HG02885 (cell line): ENCODE measurements around the gene DHX16.
A peak's percentile ranks its signal among the peaks of the same experiment; 100 is the strongest.

Source experiments
- ATAC-seq: cut with Tn5 transposase; IDR thresholded peaks from one replicate; pipeline ENCODE4 v1.9.1; 2021; ENCODE audit warnings: mild to moderate bottlenecking; ENCODE audit not compliant: unreplicated experiment, poor library complexity

The DHX16 gene

DNA sequence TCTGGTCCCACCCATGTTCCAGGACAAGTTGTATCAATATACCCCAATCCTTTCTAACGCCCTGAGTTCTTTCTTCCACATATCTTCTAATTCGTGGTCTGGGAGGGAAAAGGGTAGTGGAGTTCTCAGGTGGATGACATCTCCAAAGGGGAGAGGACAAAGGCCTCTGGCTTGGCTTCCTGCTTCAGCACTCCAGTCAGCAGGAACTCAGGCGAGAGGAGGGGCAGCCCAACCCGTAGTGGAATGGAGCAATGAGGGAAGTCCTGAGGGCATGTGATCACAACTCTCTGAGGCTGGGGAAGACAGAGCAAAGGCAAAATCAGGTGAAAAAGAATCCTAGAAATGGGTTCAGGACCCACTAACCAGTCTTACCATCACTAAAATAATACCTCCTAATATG is 27.5 kb upstream of the DHX16 start:
- no peak for ATAC-seq

GRCh38 chr6:30696432-30696831 is 23.6 kb upstream of the DHX16 start:
- ATAC-seq, result no peak

GRCh38 chr6:30691208-30691847 is 18.5 kb upstream of the DHX16 start:
- ATAC-seq, result no peak

- ATAC-seq, result peak; percentile 45
Observed at GRCh38 chr6:30690403-30691207, 17.8 kb upstream of the DHX16 start, which contains the start of gene NRM. TSS of gene NRM (minus strand) at chr6:30690984. CDS start at chr6:30690974, 10 bp downstream.

- no peak for ATAC-seq
Observed at GRCh38 chr6:30689985-30690384, 17.2 kb upstream of the DHX16 start.

DNA sequence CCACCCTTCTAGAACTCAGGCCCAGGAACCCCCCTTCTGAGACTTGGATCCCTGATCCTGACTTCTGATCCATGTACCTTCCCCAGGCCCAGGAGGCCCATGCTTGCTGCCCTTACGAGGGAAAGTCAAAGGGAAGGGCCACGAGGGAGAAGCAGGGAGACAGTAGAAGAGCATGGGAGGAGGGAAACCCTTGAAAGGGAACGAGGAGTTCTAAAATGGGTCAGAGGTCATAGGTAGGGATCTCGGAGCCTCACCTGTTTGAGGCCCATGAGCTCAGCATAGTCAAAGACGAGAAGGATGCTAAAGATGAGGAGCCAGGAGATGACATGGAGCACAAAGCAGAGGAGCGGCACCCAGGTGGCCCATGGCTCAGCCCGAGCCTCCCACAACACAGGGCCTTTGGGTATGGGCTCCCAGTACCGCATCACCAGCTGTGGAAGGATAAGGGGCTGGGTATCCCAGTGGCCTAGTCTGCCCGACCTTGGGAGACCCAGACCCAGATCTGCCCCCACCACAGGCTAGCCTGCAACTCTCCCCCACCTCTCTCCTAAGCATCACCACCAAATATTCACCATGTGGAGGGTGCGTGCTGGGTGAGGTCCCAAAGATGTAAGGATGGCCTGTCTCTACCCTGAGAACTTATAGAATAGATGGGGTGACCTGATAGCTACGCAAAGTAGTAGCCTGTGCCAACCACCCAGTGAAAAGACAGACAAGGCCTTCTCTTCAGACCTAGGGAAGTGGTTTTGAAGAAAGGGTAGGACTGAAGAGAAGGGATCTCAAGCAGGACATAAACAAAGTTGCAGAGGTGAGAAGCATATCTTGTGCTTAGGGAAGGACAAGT is 16.4 kb upstream of the DHX16 start:
- no peak for ATAC-seq

DNA sequence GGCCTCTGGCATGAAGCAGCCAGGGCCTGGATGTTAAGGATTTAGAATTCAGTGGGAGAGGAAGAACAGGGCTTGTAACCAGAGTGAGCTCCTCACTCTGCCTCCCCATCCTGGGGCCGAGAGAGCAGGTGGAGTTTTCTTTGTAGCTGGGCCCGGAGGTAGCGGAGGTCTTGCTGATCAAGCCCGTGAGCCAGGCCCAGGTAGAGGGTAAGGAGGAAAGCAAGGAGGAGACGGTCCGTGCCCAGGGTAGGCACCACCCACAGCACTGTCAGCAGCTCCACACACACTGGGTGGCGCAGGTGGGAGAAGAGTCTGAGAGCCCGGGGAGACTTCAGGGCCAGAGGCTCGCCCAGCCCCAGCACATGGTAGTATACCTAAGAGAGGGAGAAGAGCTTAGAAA is 15.8 kb upstream of the DHX16 start:
- no peak for ATAC-seq

- no peak for ATAC-seq
Observed at GRCh38 chr6:30687659-30688431, 15.0 kb upstream of the DHX16 start.

DNA sequence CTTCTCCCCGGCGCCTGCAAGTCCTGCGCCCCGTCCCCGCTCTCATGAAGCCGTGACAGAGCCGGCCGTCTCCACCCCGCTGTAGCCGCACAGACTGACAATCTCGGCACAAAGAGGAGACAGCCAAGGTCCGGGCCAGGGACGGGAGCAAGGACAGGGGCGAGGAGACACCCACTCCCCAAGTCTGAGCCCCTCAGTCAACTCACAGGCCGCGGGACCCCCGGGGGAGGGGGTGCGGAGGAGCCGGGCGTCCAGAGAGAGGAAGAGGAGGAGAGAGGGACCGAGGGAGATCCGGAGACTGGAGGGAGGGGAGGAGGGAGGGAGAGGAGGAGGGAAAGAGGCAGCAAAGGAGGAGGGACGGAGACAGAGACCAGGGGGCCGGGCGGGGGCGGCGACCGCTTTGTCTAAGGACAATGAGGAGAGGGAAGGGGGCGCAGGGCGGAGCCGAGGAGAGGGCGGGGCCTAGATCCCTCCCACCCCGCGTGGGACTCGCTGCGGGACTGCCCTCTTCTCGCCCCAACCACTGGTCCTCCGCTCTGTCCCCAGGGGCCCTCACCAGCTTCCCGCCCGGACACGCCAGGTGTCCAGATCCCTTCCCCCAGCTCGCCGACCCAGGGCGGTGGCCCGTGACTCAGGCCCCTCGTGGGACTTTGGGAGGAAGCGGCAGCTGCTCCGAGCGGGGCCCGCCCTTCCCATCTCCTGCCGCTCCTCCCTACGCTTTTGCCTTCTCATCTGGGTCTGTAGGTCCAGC is 14.3 kb upstream of the DHX16 start:
- peak; percentile 42 for ATAC-seq

DNA sequence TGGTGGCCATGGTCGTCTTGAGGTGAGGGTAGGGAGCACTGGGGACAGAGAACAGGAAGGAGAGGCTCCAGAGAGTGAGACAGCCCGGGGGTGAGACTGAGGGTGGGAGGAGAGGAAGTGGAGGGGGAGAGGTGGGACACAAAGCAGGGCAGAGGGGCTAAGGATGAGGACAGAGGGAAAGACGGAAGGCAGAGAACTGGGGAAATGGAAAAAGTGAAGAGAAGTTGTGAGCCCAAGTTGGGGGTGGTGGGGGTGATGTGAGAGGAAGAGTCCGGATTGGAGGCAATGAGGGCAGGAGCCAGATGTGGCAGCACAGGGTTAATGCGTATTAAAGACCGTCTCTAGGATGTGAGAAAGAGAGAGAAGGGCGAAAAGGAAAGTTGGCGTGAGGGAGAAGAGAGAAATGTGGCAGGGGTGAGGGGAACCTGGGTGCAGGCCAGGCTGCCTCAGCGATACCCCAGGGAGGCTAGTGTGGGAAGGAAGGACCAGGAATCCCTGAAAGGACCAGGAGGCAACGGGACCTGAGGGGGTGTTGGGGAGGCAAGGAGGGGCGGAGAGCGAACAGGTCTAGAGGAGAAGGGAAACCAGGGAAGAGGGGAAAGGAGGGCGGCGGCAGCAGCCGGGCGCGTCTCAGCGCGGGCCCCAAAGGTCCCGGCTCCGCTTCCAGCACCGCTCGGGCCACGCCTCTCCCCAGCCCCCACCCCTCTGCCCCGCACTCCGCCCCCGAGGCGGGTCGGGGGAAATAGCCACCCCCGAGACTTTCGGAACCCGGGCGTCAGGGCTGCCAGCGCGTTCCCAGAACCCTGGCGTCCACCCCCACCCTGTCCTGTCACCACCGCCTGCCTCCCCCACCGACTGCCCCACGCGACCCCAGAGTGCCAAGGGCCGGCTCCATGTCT is 13.5 kb upstream of the DHX16 start, which contains the start of gene PPP1R18:
Gene PPP1R18, minus strand, starts transcription at position 637 of the 899 bp plus-strand sequence. Its CDS starts 627 bp downstream, at position 10.
- peak; percentile 23 for ATAC-seq

- ATAC-seq, result no peak
Observed at GRCh38 chr6:30685157-30686008, 12.6 kb upstream of the DHX16 start.

GRCh38 chr6:30684386-30685156 is 11.8 kb upstream of the DHX16 start:
- no peak for ATAC-seq

- ATAC-seq, result no peak
Observed at GRCh38 chr6:30683980-30684338, 11.2 kb upstream of the DHX16 start.

- no peak for ATAC-seq
Observed at GRCh38 chr6:30683183-30683979, 10.6 kb upstream of the DHX16 start.

DNA sequence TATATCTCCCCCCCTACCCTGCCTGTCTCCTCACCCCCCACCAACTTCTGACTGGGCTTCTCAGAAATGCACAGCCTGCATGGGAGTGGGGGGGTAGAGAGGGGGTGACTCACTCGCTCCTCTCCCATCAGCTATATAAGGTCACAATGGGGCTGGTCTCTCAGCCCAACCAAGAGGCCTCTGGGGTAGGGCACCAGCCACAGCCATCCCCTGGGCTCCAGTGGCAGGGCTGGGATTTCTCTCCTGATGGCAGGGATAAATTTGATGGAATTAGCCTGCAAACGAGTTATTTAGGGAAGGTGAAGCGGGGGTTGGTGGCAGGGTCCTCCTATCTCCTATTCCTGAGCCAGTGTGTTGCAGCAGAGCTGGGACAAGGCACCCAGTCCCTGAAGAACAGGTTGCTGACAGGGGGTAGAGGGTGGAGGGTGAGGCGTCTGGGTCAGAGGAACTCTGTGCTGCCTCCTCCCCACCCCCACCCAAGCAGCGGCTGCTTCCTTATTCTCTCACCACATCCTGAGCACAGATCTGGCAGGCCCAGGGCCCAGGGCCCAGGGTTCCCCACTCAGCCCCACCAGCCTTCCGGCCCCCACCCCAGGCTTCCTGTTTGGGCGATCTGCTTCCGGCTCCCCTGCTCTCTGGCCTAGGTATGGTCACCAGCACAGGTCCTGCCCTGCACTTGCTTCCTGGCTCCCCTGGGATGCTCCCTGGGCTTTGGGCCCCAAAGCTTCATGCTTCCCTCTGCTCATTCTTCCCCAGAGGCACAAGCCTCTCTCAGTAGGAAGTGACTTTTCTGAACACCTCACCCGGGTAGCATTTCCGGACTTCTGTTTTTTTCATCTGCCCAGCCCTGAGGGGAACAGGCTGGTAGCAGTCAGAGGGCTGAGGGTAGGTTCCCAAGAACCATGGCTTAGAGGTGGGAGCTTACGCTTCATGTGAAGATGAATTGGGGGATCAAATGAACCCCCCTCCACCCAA is 9.6 kb upstream of the DHX16 start:
- ATAC-seq, result peak; percentile 48
